HG03520 (cell line): Measurements from ENCODE around the gene PRG3.

ENCODE experiments used
- ATAC-seq: cut with Tn5 transposase; IDR thresholded peaks from one replicate; pipeline ENCODE4 v1.9.1; 2021; ENCODE audit warnings: mild to moderate bottlenecking, moderate library complexity; ENCODE audit not compliant: unreplicated experiment

The PRG3 gene

GRCh38 chr11:57380975-57381374 is at the start of gene PRG3:
Gene PRG3 (minus strand): TSS chr11:57381150. CDS start chr11:57380708, 442 bp downstream.
- no peak for ATAC-seq

- no peak for ATAC-seq
Observed at GRCh38 chr11:57429946-57430345, 49.0 kb upstream of the PRG3 start.

GRCh38 chr11:57428643-57429042 is 47.7 kb upstream of the PRG3 start:
- ATAC-seq: no peak

- no peak for ATAC-seq
Observed at GRCh38 chr11:57427727-57428082, 46.8 kb upstream of the PRG3 start.

GRCh38 chr11:57426929-57427726 is 46.2 kb upstream of the PRG3 start, which contains the start of gene SLC43A3:
Gene SLC43A3 (minus strand): TSS chr11:57427121. CDS start chr11:57426172, 949 bp downstream.
- peak; percentile 50 for ATAC-seq

GRCh38 chr11:57426439-57426928 is 45.5 kb upstream of the PRG3 start:
- ATAC-seq: no peak

GRCh38 chr11:57425565-57426438 is 44.9 kb upstream of the PRG3 start:
- ATAC-seq: no peak

GRCh38 chr11:57424792-57425564 is 44.0 kb upstream of the PRG3 start:
- peak; percentile 95 for ATAC-seq

GRCh38 chr11:57424137-57424791 is 43.3 kb upstream of the PRG3 start:
- ATAC-seq: no peak

GRCh38 chr11:57422669-57423068 is 41.7 kb upstream of the PRG3 start:
- no peak for ATAC-seq

- ATAC-seq: no peak
Observed at GRCh38 chr11:57421805-57422204, 40.9 kb upstream of the PRG3 start.

GRCh38 chr11:57421066-57421465 is 40.1 kb upstream of the PRG3 start:
- ATAC-seq: no peak

GRCh38 chr11:57419146-57419545 is 38.2 kb upstream of the PRG3 start:
- no peak for ATAC-seq

GRCh38 chr11:57418131-57418530 is 37.2 kb upstream of the PRG3 start:
- ATAC-seq: no peak

- ATAC-seq: no peak
Observed at GRCh38 chr11:57417056-57417455, 36.1 kb upstream of the PRG3 start.

- ATAC-seq: no peak
Observed at GRCh38 chr11:57416436-57416835, 35.5 kb upstream of the PRG3 start.

GRCh38 chr11:57414612-57415212 is 33.8 kb upstream of the PRG3 start:
- ATAC-seq: no peak

GRCh38 chr11:57413681-57414080 is 32.7 kb upstream of the PRG3 start:
- no peak for ATAC-seq

GRCh38 chr11:57410287-57410686 is 29.3 kb upstream of the PRG3 start:
- no peak for ATAC-seq
